Ovary (tissue), 3 donors: ENCODE results near the gene PRR5.
"Not testable (repeated sequence)": the region's sequence is repeated elsewhere in the genome, so short reads cannot be mapped to it uniquely, and the experiment has no call there.

ENCODE experiments used
- EP300 ChIP-seq: sonication (generic); formaldehyde crosslinking; IDR thresholded peaks from one replicate; pipeline ENCODE4 v1.6.1; 2017; ENCODE audit warnings: antibody characterized with exemption
- POLR2A ChIP-seq: fragments of 450-650 bp; IDR thresholded peaks from one replicate; pipeline ENCODE4 v1.6.1; 2017; ENCODE audit warnings: antibody characterized with exemption, mild to moderate bottlenecking, moderate library complexity
- TF ChIP-seq, protein P1 (sequence below), 3 donors: fragments of 450-650 bp in 2 of 3; fragments of 200-600 bp in 1 of 3; IDR thresholded peaks; one replicate each; pipeline versions ENCODE4 v1.5.1 to v1.8.0; 2016 to 2022; ENCODE audit warnings: antibody characterized with exemption in 3 of 3, mild to moderate bottlenecking in 1 of 3
- donor health status: DM: no; HTN: no; CAD: no.

DNA sequence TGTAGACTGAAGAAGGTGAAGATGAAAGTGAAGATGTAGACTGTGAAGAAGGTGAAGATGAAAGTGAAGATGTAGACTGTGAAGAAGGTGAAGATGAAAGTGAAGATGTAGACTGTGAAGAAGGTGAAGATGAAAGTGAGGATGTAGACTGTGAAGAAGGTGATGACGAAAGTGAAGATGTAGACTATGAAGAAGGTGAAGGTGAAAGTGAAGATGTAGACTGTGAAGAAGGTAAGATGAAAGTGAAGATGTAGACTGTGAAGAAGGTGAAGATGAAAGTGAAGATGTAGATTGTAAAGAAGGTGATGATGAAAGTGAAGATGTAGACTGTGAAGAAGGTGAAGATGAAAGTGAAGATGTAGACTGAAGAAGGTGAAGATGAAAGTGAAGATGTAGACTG, 49.1 kb upstream of the PRR5 start:
- TF ChIP-seq, protein P1, sequence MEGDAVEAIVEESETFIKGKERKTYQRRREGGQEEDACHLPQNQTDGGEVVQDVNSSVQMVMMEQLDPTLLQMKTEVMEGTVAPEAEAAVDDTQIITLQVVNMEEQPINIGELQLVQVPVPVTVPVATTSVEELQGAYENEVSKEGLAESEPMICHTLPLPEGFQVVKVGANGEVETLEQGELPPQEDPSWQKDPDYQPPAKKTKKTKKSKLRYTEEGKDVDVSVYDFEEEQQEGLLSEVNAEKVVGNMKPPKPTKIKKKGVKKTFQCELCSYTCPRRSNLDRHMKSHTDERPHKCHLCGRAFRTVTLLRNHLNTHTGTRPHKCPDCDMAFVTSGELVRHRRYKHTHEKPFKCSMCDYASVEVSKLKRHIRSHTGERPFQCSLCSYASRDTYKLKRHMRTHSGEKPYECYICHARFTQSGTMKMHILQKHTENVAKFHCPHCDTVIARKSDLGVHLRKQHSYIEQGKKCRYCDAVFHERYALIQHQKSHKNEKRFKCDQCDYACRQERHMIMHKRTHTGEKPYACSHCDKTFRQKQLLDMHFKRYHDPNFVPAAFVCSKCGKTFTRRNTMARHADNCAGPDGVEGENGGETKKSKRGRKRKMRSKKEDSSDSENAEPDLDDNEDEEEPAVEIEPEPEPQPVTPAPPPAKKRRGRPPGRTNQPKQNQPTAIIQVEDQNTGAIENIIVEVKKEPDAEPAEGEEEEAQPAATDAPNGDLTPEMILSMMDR (IDR thresholded peaks at IDR 0.05): not testable (repeated sequence)
- not testable (repeated sequence) for TF ChIP-seq POLR2A, EP300
